Measurements from ENCODE around the gene DNAI7.

- TF ChIP-seq CTCF (IDR thresholded peaks at IDR 0.05), result no peak
- TF ChIP-seq EZH2 (IDR thresholded peaks at IDR 0.05; ENCODE audit: borderline replicate concordance, insufficient read depth, low read depth, low read length, poor library complexity, severe bottlenecking), result no peak
Measured at GRCh38 chr12:25152055-25152454, 42.9 kb downstream of the DNAI7 start.

Data from B cell (primary cell).